Thymus (tissue), 11 donors: ENCODE results near the gene MACROD2. TPM values are rescaled to one million over a fixed set of nuclear protein-coding genes. Genes with fewer than 3 reads are reported as not detected.

Experiments
- DNase-seq, 9 donors: peaks; one replicate each; pipeline ENCODE4 v3.0.0-alpha.2; 2013; ENCODE audit warnings: low spot score in 9 of 9, low read depth in 6 of 9, missing footprints in 1 of 9
- H3K27ac ChIP-seq, 2 donors: one replicate each; pipeline ENCODE4 v1.5.1; 2013; ENCODE audit warnings: control low read depth in 1 of 2, low read depth in 1 of 2, low read length in 1 of 2, mild to moderate bottlenecking in 1 of 2, moderate library complexity in 1 of 2
- H3K27me3 ChIP-seq, 2 donors: one replicate each; pipeline ENCODE4 v1.5.1; 2013; ENCODE audit warnings: low read length in 1 of 2; ENCODE audit not compliant: control insufficient read depth in 2 of 2, insufficient read depth in 1 of 2
- H3K36me3 ChIP-seq, 2 donors: one replicate each; pipeline ENCODE4 v1.5.1; 2013; ENCODE audit warnings: low read length in 1 of 2, mild to moderate bottlenecking in 1 of 2, moderate library complexity in 1 of 2; ENCODE audit not compliant: control insufficient read depth in 2 of 2, insufficient read depth in 2 of 2
- H3K4me1 ChIP-seq, 2 donors: one replicate each; pipeline ENCODE4 v1.5.1; 2013; ENCODE audit warnings: low read length in 2 of 2; ENCODE audit not compliant: control insufficient read depth in 2 of 2, insufficient read depth in 2 of 2
- H3K4me3 ChIP-seq, 2 donors: one replicate each; pipeline ENCODE4 v1.5.1; 2013; ENCODE audit warnings: low read length in 2 of 2, control low read depth in 1 of 2, mild to moderate bottlenecking in 1 of 2
- H3K9me3 ChIP-seq, 2 donors: one replicate each; pipeline ENCODE4 v1.5.1; 2013; ENCODE audit warnings: low read length in 1 of 2, mild to moderate bottlenecking in 1 of 2; ENCODE audit not compliant: control insufficient read depth in 2 of 2, insufficient read depth in 1 of 2
- WGBS: extraction: QIAGEN DNeasy Blood & Tissue Kit; methylation state at CpG from one replicate; pipeline ENCODE4 v1.1.7; 2013; 5-methylcytosine and 5-hydroxymethylcytosine counted together
- polyA plus RNA-seq: library from polyadenylated mRNA; stranded (reverse); fragments of 200-250 nt; gene quantifications from one replicate; pipeline ENCODE4 v1.2.3, GENCODE V29; 2013
- total RNA-seq: library from RNA; stranded (reverse); fragments of 120-200 nt; gene quantifications from one replicate; pipeline ENCODE4 v1.2.4, GENCODE V29; 2013
- donor health status: healthy.

Gene MACROD2
- total and polyA plus RNA-seq, 2 donors, result 1.6 to 4.2 TPM

DNA sequence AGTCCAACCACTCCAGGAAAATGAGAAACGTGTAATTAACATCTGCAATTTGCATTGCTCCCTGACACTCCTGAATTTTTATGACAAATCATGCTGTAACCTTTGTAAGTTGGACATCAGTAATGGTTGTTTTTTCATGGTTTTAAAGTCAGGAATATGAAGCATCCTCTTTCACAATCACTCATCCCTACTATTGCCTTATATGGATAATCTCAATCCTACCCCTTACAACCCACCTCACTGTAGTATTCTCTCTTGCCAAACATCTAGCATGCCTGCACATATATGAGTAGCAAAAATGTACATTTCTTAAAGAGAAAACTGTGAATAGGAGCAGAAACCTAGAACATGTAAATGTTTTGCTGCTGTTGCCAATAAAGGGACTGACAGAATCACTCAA is 1848.5 kb downstream of the MACROD2 start:
- H3K4me1 ChIP-seq, result no peaks in the 10 kb centered on the region
- H3K4me3 ChIP-seq, result no peak overlapping the region
- H3K9me3 ChIP-seq, result no peaks in the 10 kb centered on the region
- no peak overlapping the region for H3K27ac ChIP-seq
- 94% methylated on average over 1 of the region's 1 CpG for WGBS
- H3K36me3 ChIP-seq, result no peaks in the 10 kb centered on the region
- no peaks in the 10 kb centered on the region for H3K27me3 ChIP-seq
- DNase-seq, result no peak

DNA sequence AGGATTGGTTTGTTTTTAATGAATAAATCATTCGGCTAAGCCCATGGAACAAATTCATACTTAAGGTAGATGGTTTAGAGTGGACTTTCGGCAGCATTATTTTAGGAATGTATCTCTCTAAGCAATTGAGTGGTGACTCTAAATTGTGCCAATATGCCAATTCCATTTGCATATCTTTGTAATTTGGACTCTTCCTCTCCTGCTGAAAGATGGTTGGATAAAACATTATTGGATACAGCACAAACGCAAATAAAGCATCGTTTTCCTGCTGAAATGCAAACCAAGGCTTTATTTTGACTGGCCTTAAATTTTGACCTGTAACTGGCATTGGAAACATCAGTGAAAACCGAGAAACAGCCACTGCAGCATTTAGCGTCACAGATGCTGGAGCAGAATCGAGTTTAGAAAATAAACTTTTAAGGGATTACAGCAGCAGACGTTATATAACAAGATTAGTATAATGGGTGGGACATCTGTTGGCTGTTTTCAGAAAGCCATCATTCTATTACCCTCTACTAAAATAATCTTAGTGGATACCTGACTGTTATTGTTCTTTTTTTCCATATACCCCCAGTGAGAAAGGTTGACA is 1852.0 kb downstream of the MACROD2 start:
- Histone ChIP-seq H3K36me3 (no peaks in the 10 kb centered on the region), H3K9me3 (no peaks in the 10 kb centered on the region), H3K4me3 (no peak overlapping the region), H3K4me1 (no peaks in the 10 kb centered on the region), H3K27ac (no peak overlapping the region), H3K27me3 (no peaks in the 10 kb centered on the region)
- no peak for DNase-seq
- 93% methylated on average over 8 of the region's 8 CpGs for WGBS

DNA sequence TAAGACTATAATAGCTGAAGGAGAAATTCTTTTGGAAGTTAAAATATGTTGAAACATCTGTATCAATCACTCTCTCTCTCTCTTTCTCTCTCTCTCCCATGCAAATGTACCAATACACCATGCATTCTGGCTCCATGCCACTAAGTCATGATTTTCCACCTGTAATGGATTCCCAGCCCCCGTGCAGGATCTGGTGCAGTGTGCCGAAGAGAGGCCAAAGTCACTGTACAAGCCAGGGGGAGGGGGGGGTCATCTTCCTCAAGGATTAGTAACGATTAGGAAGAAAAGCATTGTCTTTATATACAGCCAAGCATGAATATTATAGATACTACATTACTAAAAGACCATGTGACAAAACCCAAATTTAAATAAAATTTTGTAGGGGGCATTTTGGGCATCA is 1852.8 kb downstream of the MACROD2 start:
- H3K4me1 ChIP-seq, result no peaks in the 10 kb centered on the region
- DNase-seq, result no peak
- no peak overlapping the region for H3K27ac ChIP-seq
- H3K36me3 ChIP-seq, result no peaks in the 10 kb centered on the region
- no peaks in the 10 kb centered on the region for H3K9me3 ChIP-seq
- no peak overlapping the region for H3K4me3 ChIP-seq
- WGBS, result 92% methylated on average over 3 of the region's 3 CpGs
- H3K27me3 ChIP-seq, result no peaks in the 10 kb centered on the region

DNA sequence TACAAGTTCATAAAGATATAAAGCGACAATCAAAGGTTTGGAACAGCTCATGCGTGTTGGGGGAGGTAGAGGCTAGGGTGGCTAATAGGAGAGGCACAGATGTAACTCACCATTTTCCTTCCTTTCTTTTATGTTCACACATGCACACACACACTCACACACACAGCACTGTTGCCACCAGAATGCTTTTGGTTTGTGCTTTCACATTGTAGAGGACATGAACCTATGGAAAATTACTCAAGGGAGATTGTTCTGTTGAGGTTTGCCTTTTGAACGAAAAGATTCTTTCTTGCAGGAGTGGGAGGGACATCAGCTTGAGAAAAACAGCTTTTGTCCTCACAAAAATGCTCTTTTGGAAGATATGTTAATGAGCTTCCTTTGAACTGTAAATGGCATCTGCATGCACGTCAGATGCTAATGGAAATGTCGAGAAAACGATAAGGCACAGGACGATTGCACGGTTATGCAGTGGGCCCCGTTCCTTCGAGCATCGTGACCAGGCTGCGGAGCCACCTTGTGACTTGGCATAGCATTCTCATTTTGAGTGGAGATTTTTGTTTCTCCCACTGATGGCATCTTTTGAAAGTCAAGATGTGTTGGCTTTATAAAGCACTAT is 1853.8 kb downstream of the MACROD2 start:
- H3K27ac ChIP-seq, result no peak overlapping the region
- no peaks in the 10 kb centered on the region for H3K9me3 ChIP-seq
- 75% methylated on average over 12 of the region's 12 CpGs for WGBS
- DNase-seq, result no peak
- no peaks in the 10 kb centered on the region for H3K36me3 ChIP-seq
- no peaks in the 10 kb centered on the region for H3K27me3 ChIP-seq
- no peak overlapping the region for H3K4me3 ChIP-seq
- no peaks in the 10 kb centered on the region for H3K4me1 ChIP-seq

DNA sequence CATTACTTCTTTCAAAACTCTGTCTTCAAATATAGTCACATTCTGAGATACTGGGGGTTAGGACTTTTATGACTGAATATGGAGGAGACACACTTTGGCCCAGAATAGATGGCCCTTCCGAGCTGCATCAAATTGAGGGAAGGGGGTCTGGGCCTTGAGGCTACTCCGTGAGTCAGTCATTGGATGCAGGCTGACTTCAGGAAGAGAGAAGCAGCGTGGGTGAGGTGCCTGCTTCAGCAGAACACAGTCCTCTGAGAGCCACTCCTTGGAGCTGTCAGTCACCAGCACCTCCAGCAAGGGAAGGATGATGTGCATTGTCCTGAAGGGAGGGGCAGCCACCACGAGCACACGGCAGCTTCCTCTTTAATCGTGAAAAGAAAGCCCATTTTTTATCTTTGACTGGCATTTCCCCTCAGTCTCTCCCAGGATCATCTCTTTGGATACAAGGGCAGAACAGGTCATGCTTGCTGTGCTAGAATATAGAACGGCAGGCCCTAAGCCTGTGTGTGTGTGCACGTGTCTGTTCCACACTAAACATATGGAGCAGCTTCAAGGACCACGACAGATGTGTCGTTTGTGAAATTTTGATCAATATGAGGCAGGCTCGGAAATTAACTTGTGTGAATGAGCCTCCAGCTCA is 1856.4 kb downstream of the MACROD2 start:
- Histone ChIP-seq H3K4me3 (no peak overlapping the region), H3K36me3 (no peaks in the 10 kb centered on the region), H3K4me1 (no peaks in the 10 kb centered on the region), H3K27ac (no peak overlapping the region), H3K27me3 (no peaks in the 10 kb centered on the region), H3K9me3 (no peaks in the 10 kb centered on the region)
- DNase-seq, result no peak
- WGBS, result 71% methylated on average over 11 of the region's 11 CpGs

DNA sequence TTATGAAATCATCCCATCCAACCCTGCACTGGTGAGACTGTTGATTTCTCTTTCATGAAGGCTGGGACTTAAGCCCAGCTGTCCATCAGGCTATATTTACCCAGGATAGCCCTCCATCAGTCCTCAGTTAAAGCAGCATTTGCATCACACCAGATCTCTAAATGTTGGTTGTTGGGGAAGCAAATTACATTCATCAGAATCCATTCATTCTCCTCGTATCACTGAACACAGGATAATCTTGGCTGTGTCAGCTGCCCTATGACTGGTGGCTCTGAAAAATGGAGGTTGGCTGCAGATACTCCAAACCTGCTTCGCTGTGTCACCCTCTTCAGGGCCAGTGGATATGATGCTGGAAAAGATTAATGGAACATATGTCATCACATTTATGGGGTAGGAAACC is 1859.6 kb downstream of the MACROD2 start:
- Histone ChIP-seq H3K4me3 (no peak overlapping the region), H3K9me3 (no peaks in the 10 kb centered on the region), H3K27me3 (no peaks in the 10 kb centered on the region), H3K27ac (no peak overlapping the region), H3K4me1 (no peaks in the 10 kb centered on the region), H3K36me3 (no peaks in the 10 kb centered on the region)
- 92% methylated on average over 2 of the region's 2 CpGs for WGBS
- DNase-seq, result no peak

DNA sequence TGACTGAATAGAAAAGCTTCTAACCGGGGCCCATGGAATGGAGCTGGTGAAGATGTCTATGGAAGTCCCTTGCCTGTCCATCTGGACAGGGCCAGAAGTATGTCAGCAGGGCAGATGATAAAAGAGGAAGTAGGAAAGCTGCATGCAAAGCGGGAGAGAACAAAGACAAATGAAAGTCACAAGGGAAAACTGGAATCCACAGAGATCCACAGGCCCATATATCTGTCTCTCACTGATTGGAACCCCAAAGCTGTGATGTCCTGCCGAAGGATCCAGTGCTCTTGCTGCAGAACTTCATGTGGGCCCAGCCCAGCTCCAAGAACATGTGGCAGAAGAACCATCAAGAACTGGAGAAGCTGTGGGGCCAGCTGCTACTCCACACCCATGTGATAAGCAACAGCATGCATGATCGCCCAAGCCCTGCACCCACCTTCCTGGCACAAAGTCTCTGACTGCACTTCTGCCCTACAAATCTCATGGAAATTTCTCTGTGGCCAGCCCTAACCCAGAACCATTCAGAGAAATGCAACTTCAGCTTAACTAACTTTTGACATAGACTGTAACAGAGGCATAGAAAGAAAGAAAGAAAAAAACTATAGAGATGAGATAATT is 1862.0 kb downstream of the MACROD2 start:
- no peak overlapping the region for H3K4me3 ChIP-seq
- WGBS, result 95% methylated on average over 4 of the region's 4 CpGs
- H3K4me1 ChIP-seq, result no peaks in the 10 kb centered on the region
- H3K27ac ChIP-seq, result no peak overlapping the region
- no peaks in the 10 kb centered on the region for H3K27me3 ChIP-seq
- no peaks in the 10 kb centered on the region for H3K9me3 ChIP-seq
- no peaks in the 10 kb centered on the region for H3K36me3 ChIP-seq
- DNase-seq, result no peak

DNA sequence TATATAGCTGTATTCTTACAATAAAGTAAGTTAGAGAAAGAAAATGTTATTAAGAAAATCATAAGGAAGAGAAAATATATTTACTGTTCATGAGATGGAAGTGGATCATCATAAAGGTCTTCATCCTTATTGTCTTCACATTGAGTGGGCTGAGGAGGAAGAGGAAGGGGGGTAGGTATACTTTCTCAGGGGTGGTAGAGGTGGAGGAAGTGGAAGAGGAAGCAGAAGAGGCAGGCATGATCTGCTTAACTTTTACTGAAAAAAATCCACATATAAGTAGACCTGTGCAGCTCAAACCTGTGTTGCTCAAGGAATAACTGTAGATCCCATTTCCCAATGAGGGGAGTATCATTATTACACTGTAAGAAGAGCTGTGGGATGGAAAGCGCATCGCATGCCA is 1863.7 kb downstream of the MACROD2 start:
- Histone ChIP-seq H3K4me3 (no peak overlapping the region), H3K27ac (no peak overlapping the region), H3K36me3 (no peaks in the 10 kb centered on the region), H3K4me1 (no peaks in the 10 kb centered on the region), H3K27me3 (no peaks in the 10 kb centered on the region), H3K9me3 (no peaks in the 10 kb centered on the region)
- no peak for DNase-seq
- WGBS, result 95% methylated on average over 2 of the region's 2 CpGs

DNA sequence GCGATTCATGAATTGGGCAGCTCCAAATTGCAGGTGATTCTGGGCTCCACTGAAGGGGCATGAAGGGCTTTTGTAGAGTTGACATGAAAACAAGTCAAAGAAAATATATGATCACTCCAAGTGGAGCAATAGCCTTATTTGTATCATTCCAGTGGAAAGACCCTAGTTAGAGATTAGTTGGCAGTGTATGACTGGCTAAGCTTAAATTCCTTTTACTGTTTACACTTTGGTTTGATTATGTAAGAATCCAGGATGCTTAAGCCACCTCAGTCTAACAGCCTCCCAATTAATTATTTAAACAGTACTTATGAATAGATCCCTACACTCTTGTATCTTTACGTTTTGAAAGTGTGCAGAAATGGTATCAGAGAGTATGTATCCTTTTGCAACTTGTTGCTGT is 1865.5 kb downstream of the MACROD2 start:
- WGBS, result 91% methylated on average over 2 of the region's 2 CpGs
- Histone ChIP-seq H3K27me3 (no peaks in the 10 kb centered on the region), H3K9me3 (no peaks in the 10 kb centered on the region), H3K27ac (no peak overlapping the region), H3K4me1 (no peaks in the 10 kb centered on the region), H3K4me3 (no peak overlapping the region), H3K36me3 (no peaks in the 10 kb centered on the region)
- no peak for DNase-seq
